GM08714 (cell line): ENCODE results near the gene PCDHGB1.
A peak's percentile ranks its signal among the peaks of the same experiment; 100 is the strongest.
"Not testable (repeated sequence)": the region's sequence is repeated elsewhere in the genome, so short reads cannot be mapped to it uniquely, and the experiment has no call there.

ENCODE experiments used
- H3K4me3 ChIP-seq: fragments of 200-500 bp; sonication (Bioruptor generic); 2 replicates; pipeline ENCODE4 v1.5.1; 2014; ENCODE audit warnings: mild to moderate bottlenecking, low read length, inconsistent platforms
- ZNF274 ChIP-seq: IDR thresholded peaks from 2 replicates; pipeline ENCODE4 v1.6.1; 2012; ENCODE audit warnings: mild to moderate bottlenecking, low read depth, low read length

The PCDHGB1 gene

DNA sequence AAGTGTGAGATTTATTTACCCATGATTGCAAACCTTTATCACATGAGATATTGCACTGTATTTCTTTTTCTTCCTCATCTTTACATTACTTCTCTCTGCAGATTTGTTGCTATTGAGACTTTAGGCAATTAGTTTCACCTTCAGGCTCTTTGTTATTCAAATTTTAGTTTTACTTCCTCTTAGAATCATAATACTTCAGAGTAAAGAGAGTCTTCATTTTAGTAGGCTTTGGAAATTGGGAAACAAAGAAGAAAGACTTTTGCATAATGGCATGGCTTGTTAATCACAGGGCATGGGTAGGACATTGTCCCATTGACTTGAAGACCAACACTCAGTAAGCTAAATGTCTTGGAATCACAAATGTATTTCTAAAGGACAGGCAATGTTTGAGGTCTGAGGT is 12.8 kb downstream of the PCDHGB1 start:
- H3K4me3 ChIP-seq = no peak overlapping the region
- TF ChIP-seq ZNF274 = no peak

DNA sequence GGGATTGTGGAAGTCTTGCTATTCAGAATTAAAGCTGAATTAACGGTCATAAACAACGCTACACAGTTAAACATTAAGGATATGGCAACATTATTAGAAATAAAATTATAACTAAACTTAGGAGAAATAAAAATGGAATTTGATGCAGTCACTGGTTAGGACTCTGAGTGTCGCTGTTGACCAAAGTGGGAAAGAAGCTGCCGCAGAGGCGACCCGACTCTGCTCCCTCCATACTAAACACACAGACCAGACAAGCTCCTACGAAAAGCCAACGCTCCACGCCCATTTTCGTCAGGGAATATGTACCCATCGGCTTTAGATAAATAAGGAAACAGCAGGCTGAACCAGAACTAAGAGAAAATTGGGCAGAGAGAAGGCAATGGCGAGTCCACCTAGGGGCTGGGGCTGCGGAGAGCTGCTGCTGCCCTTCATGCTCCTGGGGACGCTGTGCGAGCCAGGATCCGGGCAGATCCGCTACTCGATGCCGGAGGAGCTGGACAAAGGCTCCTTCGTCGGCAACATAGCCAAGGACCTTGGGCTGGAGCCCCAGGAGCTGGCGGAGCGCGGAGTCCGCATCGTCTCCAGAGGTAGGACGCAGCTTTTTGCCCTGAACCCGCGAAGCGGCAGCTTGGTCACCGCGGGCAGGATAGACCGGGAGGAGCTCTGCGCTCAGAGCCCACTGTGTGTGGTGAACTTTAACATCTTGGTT is 14.2 kb downstream of the PCDHGB1 start, which contains the start of gene PCDHGA5:
TSS of gene PCDHGA5 (plus strand) at position 211 of the 709 bp plus-strand sequence. CDS start at position 380, 169 bp downstream.
- no peak within 1 kb of the TSS for H3K4me3 ChIP-seq
- no peak for TF ChIP-seq ZNF274

DNA sequence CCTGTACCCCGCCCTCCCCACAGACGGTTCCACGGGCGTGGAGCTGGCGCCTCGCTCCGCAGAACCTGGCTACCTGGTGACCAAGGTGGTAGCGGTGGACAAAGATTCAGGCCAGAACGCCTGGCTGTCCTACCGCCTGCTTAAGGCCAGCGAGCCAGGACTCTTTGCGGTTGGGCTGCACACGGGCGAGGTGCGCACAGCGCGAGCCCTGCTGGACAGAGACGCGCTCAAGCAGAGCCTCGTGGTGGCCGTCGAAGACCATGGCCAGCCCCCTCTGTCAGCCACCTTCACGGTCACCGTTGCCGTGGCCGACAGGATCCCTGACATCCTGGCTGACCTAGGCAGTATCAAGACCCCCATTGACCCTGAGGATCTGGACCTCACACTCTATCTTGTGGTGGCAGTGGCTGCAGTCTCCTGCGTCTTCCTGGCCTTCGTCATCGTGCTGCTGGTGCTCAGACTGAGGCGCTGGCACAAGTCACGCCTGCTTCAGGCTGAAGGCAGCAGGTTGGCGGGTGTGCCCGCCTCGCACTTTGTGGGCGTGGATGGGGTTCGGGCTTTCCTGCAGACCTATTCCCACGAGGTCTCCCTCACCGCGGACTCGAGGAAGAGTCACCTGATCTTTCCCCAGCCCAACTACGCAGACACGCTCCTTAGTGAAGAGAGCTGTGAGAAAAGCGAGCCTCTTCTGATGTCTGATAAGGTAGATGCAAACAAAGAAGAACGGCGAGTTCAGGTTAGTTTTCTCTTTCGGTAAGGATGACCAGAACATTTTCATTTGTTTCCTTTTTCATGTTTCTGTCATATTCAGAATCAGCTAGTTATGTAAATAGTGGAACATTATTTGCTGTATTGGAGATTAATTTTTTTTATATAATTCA is 16.4 kb downstream of the PCDHGB1 start:
- H3K4me3 ChIP-seq = no peak overlapping the region
- TF ChIP-seq ZNF274 = no peak

DNA sequence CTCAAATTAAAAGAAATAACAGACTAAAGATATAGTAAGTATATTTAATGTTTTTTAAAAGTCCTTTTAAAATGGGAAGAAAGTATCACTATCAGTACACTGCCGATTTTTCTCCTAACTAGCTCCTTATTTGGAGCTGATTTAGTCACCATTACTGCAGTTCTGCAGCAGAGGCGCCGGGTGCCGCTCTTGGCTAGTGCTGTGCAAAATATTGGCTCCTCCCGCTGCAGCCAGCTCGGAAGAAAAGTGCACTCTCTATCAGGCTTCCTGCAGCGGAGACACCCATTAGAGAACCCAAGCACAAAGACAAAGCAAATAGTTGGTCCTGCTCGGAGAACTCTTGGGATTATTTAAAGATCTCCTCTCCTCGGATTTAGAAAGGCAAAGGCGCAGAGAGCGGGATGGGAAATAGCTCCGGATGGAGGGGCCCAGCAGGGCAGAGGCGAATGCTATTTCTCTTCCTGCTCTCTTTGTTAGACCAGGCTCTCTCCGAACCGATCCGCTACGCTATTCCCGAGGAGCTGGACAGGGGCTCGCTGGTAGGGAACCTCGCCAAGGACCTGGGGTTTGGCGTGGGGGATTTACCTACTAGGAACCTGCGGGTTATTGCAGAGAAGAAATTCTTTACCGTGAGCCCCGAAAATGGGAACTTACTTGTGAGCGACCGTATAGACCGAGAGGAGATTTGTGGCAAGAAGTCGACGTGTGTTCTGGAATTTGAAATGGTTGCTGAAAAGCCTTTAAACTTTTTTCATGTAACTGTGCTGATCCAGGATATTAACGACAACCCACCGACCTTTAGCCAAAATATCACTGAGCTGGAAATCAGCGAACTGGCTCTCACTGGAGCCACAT is 20.3 kb downstream of the PCDHGB1 start, which contains the start of gene PCDHGB3:
TSS of gene PCDHGB3 (plus strand) at position 249 of the 855 bp plus-strand sequence. CDS start at position 402, 153 bp downstream.
- peak within 1 kb of the TSS; percentile 43; the same call in 1 of the 2 replicates for H3K4me3 ChIP-seq
- no peak for TF ChIP-seq ZNF274

DNA sequence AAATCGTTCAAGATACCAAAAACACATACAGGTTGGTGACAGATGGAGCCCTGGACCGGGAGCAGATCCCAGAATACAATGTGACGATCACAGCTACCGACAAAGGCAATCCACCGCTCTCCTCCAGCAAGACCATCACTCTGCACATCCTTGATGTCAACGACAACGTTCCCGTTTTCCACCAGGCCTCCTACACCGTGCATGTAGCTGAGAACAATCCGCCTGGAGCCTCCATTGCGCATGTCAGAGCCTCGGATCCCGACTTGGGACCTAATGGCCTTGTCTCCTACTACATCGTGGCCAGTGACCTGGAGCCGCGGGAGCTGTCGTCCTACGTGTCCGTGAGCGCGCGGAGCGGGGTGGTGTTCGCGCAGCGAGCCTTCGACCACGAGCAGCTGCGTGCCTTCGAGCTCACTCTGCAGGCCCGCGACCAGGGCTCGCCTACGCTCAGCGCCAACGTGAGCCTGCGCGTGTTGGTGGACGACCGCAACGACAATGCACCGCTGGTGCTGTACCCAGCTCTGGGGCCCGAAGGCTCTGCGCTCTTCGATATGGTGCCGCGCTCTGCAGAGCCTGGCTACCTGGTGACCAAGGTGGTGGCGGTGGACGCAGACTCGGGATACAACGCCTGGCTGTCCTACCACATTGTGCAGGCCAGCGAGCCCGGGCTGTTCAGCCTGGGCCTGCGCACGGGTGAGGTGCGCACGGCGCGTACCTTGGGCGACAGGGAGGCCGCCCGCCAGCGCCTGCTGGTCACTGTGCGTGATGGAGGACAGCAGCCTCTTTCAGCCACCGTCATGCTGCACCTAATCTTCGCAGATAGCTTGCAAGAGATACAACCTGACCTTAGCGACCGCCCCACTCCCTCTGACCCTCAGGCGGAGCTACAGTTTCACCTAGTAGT is 21.9 kb downstream of the PCDHGB1 start:
- no peak for TF ChIP-seq ZNF274
- H3K4me3 ChIP-seq = no peak overlapping the region

DNA sequence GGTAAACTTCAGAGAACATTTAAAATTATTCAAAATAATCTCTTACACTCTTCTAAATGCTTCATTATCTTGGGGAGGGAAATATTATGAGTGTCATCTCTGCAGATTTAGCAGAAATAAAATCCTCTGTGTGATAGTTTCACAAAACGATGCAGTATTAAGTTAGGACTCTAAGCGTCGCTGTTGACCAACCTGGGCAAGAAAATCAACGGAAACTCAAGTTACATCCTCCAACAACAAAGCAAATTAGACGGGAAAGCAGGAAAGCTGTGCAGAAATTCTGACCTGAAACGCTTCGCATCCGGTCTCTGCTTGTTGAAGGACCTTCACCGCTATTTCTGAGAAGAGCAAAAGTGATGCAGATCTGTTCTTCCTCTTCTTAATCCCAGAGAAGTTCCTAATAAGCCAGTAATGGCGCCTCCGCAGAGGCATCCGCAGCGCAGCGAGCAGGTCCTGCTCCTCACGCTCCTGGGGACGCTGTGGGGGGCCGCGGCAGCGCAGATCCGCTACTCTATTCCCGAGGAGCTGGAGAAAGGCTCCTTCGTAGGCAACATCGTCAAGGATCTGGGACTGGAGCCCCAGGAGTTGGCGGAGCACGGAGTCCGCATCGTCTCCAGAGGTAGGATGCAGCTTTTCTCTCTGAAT is 23.9 kb downstream of the PCDHGB1 start, which contains the start of gene PCDHGA6:
TSS of gene PCDHGA6 (plus strand) at position 219 of the 645 bp plus-strand sequence. CDS start at position 412, 193 bp downstream.
- H3K4me3 ChIP-seq = peak within 1 kb of the TSS; percentile 60; the same call in 1 of the 2 replicates
- no peak for TF ChIP-seq ZNF274

DNA sequence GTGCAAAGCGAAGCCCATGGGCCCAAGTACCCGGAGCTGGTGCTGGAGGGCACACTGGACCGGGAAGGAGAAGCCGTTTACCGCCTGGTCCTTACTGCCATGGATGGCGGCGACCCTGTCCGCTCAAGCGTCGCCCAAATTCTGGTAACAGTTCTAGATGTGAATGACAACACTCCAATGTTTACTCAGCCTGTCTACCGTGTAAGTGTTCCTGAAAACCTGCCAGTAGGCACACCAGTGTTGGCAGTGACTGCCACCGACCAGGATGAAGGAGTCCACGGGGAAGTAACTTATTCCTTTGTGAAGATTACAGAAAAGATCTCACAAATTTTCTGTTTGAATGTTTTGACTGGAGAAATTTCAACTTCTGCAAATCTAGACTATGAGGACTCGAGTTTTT is 24.7 kb downstream of the PCDHGB1 start:
- TF ChIP-seq ZNF274 = no peak
- H3K4me3 ChIP-seq = no peak overlapping the region

DNA sequence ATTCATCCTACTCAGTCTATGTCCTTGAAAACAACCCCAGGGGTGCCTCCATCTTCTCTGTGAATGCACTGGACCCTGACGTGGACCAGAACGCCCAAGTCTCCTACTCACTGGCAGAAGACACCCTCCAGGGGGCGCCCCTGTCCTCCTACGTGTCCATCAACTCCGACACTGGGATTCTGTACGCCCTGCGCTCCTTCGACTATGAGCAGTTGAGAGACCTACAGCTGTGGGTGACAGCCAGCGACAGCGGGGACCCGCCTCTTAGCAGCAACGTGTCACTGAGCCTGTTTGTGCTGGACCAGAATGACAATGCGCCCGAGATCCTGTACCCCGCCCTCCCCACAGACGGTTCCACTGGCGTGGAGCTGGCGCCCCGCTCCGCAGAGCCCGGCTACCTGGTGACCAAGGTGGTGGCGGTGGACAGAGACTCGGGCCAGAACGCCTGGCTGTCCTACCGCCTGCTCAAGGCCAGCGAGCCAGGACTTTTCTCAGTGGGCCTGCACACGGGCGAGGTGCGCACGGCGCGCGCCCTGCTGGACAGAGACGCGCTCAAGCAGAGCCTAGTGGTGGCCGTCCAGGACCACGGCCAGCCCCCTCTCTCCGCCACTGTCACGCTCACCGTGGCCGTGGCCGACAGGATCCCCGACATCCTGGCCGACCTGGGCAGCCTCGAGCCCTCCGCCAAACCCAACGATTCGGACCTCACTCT is 25.7 kb downstream of the PCDHGB1 start:
- H3K4me3 ChIP-seq = not testable (repeated sequence)

DNA sequence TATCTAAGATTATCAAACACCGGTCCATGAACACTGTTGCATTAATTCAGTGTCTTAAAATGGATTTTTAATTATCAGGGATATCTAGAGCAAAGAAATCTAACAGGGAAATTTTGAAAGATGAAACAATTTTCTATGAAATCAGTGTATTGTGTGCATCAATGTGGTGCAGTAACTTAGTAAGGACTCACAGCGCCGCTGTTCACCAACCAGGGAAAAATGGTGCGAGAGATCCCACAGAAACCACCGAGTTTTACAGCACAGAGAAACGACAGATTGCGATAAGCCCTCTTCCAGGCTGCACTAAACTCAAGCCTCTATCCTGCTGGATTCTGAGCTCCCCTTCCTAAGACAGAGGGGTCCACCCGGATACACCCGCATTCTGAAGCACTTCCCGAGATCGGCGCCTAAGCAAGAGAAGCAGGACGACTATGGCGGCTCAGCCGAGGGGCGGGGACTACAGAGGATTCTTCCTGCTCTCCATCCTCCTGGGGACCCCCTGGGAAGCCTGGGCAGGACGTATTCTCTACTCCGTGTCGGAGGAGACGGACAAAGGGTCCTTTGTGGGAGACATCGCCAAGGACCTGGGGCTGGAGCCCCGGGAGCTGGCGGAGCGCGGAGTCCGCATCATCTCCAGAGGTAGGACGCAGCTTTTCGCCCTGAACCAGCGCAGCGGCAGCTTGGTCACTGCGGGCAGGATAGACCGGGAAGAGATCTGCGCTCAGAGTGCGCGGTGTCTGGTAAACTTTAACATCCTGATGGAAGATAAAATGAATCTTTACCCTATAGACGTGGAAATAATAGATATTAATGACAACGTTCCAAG is 32.8 kb downstream of the PCDHGB1 start, which contains the start of gene PCDHGA7:
TSS of gene PCDHGA7 (plus strand) at position 274 of the 826 bp plus-strand sequence. CDS start at position 432, 158 bp downstream.
- no peak for TF ChIP-seq ZNF274
- peak within 1 kb of the TSS; percentile 30; the same call in 1 of the 2 replicates for H3K4me3 ChIP-seq

DNA sequence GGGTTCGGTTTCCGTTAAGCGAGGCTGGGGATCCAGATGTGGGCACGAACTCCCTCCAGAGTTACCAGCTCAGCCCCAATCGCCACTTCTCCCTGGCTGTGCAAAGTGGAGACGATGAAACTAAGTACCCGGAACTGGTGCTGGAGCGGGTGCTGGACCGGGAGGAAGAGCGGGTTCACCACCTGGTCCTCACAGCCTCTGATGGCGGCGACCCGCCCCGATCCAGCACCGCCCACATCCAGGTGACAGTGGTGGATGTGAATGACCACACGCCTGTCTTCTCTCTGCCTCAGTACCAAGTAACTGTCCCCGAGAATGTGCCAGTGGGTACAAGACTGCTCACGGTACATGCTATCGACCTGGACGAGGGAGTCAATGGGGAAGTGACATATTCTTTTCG is 33.4 kb downstream of the PCDHGB1 start:
- H3K4me3 ChIP-seq = no peak overlapping the region
- TF ChIP-seq ZNF274 = no peak

DNA sequence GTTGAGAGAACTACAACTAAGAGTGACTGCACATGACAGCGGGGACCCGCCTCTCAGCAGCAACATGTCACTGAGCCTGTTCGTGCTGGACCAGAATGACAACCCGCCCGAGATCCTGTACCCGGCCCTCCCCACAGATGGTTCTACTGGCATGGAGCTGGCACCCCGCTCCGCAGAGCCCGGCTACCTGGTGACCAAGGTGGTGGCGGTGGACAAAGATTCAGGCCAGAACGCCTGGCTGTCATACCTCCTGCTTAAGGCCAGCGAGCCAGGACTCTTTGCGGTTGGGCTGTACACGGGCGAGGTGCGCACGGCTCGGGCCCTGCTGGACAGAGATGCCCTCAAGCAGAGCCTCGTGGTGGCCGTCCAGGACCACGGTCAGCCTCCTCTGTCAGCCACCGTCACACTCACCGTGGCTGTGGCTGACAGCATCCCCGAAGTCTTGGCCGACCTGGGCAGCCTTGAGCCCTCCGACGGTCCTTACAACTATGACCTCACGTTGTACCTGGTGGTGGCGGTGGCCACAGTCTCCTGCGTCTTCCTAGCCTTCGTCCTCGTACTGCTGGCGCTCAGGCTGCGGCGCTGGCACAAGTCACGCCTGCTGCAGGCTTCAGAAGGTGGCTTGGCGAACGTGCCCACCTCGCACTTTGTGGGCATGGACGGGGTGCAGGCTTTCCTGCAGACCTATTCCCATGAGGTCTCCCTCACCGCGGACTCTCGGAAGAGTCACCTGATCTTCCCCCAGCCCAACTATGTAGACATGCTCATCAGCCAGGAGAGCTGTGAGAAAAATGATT is 34.8 kb downstream of the PCDHGB1 start:
- no peak overlapping the region for H3K4me3 ChIP-seq
- no peak for TF ChIP-seq ZNF274

DNA sequence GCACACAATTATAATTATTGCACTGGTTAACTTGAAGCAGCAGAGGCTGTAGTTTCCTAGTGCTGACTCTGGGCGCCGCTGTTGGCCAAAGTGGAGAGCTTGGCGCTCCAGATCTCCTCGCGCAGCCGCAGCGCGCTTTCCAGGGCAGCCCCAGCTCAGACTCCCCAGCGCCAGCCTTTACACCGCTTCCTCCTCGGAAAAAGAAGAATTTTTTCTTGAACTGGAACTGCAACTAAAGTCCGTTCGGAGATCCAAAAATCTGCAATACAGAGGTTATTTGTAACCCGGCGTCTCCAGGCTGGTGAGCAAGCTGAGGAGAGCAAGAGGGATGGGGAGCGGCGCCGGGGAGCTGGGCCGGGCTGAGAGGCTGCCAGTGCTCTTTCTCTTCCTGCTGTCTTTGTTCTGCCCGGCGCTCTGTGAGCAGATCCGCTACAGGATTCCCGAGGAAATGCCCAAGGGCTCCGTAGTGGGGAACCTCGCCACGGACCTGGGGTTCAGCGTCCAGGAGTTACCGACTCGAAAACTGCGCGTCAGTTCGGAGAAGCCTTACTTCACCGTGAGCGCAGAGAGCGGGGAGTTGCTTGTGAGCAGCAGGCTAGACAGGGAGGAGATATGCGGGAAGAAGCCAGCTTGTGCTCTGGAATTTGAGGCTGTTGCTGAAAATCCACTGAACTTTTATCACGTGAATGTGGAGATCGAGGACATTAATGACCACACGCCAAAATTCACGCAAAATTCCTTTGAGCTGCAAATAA is 37.8 kb downstream of the PCDHGB1 start, which contains the start of gene PCDHGB4:
TSS of gene PCDHGB4 (plus strand) at position 142 of the 755 bp plus-strand sequence. CDS start at position 329, 187 bp downstream.
- H3K4me3 ChIP-seq = peak within 1 kb of the TSS; percentile 14; the same call in 1 of the 2 replicates
